Cardiac fibroblast (primary cell): ENCODE results near the gene A4GNT.

Experiments used
- DNase-seq, 2 donors: peaks; one replicate each; pipeline versions ENCODE4 v3.0.0 to v3.0.0-alpha.2; 2010; ENCODE audit warnings: low read depth in 2 of 2
- H3K4me3 ChIP-seq, 2 donors: replicated peaks in 1 of 2; 1 replicate in 1 of 2; 2 replicates in 1 of 2; pipeline ENCODE4 v1.5.1; 2011; ENCODE audit warnings: low read depth in 2 of 2, low read length in 2 of 2, mild to moderate bottlenecking in 2 of 2, moderate library complexity in 1 of 2
- TF ChIP-seq, protein P1 (sequence below): IDR thresholded peaks from one replicate; pipeline ENCODE4 v1.5.1; 2011; ENCODE audit warnings: low read depth, mild to moderate bottlenecking, low read length, inconsistent platforms

The A4GNT gene

DNA sequence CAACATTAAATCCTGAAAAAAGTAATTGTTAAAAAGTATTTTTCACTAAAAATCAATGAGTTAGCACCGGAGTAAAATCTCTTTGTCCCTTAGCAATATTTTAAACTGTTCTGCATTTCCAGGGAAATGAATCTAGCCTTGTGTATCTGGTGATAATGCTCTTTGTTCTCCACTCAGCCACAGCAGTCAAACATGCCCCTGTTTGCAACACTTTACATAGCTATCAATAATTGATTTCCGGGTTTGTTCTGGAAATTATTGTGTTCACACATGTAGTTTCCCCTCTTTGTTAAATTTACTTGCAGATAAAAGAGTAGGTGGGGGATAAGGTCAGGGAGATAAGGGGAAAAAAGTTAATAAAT, 3.6 kb upstream of the A4GNT start:
- TF ChIP-seq, protein P1, sequence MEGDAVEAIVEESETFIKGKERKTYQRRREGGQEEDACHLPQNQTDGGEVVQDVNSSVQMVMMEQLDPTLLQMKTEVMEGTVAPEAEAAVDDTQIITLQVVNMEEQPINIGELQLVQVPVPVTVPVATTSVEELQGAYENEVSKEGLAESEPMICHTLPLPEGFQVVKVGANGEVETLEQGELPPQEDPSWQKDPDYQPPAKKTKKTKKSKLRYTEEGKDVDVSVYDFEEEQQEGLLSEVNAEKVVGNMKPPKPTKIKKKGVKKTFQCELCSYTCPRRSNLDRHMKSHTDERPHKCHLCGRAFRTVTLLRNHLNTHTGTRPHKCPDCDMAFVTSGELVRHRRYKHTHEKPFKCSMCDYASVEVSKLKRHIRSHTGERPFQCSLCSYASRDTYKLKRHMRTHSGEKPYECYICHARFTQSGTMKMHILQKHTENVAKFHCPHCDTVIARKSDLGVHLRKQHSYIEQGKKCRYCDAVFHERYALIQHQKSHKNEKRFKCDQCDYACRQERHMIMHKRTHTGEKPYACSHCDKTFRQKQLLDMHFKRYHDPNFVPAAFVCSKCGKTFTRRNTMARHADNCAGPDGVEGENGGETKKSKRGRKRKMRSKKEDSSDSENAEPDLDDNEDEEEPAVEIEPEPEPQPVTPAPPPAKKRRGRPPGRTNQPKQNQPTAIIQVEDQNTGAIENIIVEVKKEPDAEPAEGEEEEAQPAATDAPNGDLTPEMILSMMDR = no peak
- DNase-seq = no peak
- no peak overlapping the region for H3K4me3 ChIP-seq

DNA sequence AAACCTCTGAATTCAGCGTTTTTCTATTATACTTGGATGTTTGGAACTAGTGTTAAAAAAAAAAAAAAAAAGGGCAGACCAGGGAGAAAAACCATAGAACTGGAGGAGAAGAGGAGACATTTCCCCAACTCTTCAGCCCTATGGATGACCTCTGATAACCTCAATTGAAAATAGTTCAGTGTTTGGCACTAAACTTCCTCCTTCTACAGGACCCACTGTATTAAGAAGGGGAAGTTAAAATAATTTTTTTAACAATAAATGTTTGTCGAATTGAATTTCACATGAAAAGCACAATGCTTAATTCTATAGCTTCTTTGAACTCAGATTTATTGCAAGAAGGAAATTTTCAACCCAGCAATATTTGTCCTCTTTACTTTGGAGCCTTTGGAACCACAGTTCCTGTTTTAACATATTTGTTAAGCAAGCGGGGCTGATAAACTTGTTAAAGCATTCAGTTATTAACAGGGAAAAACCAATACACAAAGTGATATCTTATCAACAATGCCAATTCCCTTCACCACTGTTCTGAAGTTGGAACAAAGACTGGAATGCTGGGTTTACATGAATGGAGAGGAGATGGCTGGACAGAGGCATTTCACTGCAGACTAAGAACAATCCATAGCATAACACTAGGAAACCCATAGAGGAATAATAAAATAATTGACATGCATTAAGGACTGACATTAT, 3.1 kb upstream of the A4GNT start:
- DNase-seq = no peak
- TF ChIP-seq, protein P1 = no peak
- H3K4me3 ChIP-seq = no peak overlapping the region

DNA sequence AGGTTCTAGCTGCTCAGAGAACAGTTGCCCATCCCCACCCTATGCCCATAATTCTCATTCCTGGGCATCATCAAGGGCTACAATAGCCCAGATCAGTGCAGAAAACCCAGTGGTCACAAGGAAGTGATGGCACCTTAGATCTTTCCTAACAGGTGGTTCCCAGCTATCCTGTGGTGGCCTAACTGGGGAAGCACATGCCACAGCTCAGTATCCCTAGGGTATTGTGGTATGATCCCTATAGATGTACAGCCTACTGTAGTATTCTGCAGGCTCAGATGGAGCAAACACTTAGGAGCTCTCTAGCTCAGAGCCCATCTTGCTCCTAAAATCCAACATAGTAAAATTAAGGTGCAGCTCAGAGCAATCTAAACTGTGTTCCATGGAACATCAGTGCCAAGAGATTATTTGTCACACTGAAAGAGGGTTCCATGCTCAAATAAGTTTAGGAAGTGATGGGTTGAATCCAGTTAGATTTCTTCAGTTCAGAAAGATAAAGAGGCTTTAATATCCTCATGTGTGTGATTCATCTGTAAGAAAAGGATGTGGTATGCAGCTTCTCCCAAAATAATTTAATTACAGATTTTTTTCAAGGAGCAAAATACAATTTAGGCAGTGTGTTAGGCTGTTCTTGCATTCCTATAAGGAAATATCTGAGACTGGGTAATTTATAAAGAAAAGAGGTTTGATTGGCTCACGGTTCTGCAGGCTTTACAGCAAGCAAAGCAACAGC, 4.4 kb downstream of the A4GNT start:
- TF ChIP-seq, protein P1 = no peak
- DNase-seq = peak in 1 of 2 donors; percentile 4

DNA sequence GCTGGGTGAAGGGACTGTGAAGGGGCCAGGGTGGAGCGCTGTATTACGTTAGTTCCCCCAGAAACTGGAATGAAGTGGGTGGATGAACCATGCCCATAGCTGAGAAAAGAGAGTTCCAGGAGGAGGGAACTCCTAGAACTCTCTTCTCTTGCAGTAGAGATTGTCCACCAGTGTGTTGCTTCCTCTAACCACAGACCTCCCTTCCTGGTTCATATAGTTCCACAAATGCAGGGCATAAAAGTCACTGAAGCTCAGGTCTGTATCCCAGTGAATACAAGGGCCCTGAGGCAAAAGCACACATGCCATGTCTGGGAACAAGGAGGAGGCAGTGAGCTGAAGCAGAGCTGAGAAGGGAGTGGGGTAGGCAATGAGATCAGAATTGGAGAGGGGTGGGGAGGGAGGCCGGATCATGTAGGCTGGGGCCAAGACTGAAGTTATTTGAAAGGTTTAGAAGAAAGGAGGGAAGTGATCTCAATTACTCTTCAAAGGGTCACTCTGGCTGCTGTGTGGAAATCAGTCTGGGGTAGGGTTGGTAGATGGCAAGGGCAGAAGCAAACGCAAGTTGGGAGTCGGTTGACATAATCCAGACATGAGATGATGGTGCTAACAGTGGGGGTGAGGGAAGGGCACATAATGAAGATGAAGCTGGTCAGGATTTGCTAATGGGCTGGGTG, 6.5 kb downstream of the A4GNT start:
- peak; percentile 34 to 49 for DNase-seq
- TF ChIP-seq, protein P1 = no peak
- H3K4me3 ChIP-seq = no peak overlapping the region

More for the DNA sequence above, 4.4 kb downstream of the A4GNT start:
- no peak overlapping the region for H3K4me3 ChIP-seq

DNA sequence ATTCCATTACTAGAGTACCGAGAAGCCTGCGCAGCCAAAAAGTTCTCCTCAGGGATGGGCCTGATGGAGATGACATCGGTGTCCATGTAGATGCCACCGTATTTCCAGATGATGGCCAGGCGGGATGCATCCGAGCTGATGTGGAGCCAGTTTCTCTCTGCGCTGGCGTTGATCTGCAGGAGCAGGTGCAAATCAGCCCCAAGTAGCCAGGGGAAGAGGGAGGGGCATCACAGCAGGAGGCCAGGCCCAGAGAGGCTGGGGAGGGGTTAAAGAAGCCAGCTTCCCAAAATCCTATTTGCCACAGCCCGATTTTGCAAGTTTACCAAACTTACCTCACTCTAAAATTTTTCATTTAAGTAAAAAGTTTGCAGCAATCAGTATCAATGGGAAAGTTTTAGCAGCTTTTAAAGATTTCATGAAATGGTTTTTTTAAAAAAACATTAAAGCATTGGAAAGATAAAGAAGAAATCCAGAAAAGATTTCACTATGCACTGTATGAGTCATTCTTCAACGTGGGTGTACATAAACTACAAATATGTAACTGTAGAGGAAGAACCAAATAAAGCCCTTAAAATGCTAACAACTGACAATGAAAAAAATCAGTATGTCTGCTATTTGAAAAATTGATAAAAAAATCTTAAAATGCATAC, 7.4 kb downstream of the A4GNT start:
- DNase-seq = peak; percentile 52 to 54
- H3K4me3 ChIP-seq = no peak overlapping the region
- TF ChIP-seq, protein P1 = no peak

DNA sequence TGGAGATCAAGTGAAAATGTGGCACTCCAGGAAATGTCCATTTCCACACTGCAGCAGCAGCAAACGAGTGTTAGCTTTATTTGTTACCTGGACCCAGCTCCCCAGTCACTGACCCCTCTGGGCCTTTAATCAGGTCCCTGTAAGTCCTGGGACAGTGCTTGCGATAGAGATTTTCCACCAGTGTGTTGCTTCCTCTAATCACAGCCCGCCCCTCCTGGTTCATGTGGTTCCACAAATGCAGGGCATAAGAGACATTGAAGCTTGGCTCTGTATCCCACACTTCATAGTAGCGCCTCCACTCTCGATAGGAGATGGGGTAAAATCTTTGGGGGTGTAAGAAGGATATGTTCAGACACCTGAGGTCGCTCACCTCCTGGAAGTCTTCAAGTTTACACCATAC, 8.0 kb downstream of the A4GNT start:
- no peak for DNase-seq
- no peak overlapping the region for H3K4me3 ChIP-seq
- TF ChIP-seq, protein P1 = no peak
